Left cardiac atrium (tissue), 4 donors: ENCODE measurements around the gene CDH11. TPM values are rescaled to one million over a fixed set of nuclear protein-coding genes. Genes with fewer than 3 reads are reported as not detected.

Experiments
- ATAC-seq, 2 donors: fragments of 200-7000 bp; cut with Tn5 transposase; one replicate each; pipeline ENCODE4 v1.9.1; 2020; ENCODE audit warnings: mild to moderate bottlenecking in 2 of 2, moderate library complexity in 2 of 2
- DNase-seq: peaks from one replicate; pipeline ENCODE4 v3.0.0-alpha.2; 2020
- intact Hi-C, 2 donors: fragments of 100-400 bp; cut with DNase I; formaldehyde crosslinking; loops; one replicate each; pipeline versions ENCODE4 v1.14.1 to v1.15.1; 2022 to 2023
- total RNA-seq, 2 donors: library from RNA; stranded (reverse); fragmentation: NEBNext Ultra II Directional; extraction: Animal tissue kit (Norgen Biotek cat#: 25700); gene quantifications; one replicate each; pipeline ENCODE4 v1.2.1, GENCODE V29; 2021
- donor health status: DM: no; HTN: yes; CAD: no.
- donor health status: DM: no; HTN: yes; CAD: no; lungs with severe emphysema.
- donor health status: DM: yes; HTN: yes; CAD: no.
- donor health status: Dilated cardiomyopathy.

CDH11 gene
- total RNA-seq, 2 donors from 2014 or later, result 12.8 to 48.7 TPM

DNA sequence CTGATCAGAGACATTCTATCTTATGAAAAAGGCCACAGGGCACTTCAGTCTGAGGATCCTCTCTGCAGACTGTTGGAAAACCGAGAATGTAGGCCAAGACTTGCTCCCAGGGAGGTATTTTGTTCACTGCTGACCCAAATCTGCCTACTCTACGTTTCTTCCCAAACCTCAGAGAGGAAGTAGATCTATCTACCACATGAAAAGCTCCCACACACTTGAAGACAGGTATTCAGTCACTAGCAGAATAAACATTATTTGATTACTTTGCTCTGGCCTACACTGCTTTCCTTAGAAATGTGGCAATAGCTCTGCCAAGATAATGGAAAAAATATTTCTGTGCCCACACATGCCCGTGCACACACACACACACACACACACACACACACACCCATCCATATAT is 164.6 kb downstream of the CDH11 start:
- no peak for ATAC-seq
- intact Hi-C loops, result no loop called here
- no peak for DNase-seq

DNA sequence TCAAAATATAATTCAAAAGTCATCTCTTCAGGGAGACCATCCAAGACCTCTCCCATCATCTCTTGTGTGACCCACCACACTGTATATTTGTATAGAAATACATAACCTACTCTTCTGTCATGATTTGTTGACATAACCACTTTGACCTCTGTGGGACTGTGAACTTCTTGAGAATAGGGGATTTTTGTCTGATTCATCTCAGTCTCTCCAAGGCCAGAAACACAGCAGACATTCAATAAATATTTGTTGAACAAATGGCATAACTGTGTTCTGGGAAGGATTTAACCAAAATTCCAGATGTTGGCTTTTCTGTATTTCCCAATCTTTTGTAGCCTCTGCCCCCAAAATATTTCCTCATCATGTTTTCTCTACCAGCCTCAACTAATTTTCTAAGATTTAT is 169.7 kb downstream of the CDH11 start:
- intact Hi-C loops, result no loop called here
- DNase-seq (no peak), ATAC-seq (peak; percentile 27 to 79)

DNA sequence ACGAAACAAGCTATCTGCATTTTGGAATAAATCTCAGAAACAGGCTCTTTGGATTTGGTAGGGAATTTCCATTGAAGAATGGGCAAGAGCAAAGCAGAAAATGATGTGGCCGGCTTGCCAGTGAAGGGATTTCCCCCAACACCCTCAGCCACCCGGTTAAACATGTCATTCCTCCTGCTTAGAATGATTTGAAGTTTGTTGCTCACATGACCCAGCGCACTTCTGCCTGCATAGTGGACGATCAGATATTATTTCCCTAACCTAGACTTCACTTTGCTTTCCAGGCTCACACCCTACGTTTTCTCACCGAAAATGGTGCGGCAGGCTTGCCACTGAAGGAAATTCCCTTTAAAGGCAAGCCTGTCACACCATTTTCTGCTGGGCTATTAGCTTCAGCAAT is 170.7 kb downstream of the CDH11 start:
- intact Hi-C loops, result no loop called here
- ATAC-seq (no peak), DNase-seq (no peak)

DNA sequence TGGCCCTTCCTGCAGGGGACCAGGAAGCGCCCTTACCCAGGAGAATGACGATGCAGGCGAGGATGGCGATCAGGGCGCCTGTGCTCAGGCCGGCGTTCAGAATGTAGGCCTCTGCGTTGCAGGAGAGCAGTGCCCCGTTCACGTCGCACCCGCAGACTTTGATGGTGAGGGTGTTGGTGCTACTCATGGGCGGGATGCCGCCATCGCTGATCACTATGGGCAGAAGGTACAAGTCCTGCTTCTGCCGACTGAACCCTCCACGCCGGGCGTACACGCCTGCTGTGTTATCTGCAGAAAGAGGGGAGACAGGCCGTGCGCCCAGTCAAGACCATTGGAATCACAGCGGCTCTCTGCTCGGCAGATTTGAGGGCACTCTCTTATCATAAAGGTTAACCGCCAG is 171.1 kb downstream of the CDH11 start:
- no peak for DNase-seq
- intact Hi-C loops, result no loop called here
- no peak for ATAC-seq

DNA sequence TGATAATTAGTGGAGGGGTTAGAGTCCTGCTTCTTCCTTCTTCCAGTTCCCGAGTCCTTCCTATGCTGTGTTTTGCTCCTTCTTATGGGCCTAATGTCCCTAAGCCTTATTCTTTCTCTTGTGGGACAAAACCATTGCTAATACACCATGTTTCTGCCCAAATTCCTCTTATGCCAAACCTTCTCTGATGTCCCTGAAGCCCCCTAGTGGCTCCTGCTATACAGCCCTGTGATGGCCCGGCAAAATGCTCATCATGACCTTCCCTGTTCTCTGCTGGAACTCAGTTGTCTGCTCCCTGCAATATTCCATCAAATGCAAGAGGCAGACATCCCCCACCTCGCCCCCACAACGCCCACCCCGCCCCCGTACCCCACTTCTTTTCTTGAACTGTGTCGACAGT is 171.6 kb downstream of the CDH11 start:
- intact Hi-C loops, result no loop called here
- DNase-seq, result no peak
- ATAC-seq, result no peak

DNA sequence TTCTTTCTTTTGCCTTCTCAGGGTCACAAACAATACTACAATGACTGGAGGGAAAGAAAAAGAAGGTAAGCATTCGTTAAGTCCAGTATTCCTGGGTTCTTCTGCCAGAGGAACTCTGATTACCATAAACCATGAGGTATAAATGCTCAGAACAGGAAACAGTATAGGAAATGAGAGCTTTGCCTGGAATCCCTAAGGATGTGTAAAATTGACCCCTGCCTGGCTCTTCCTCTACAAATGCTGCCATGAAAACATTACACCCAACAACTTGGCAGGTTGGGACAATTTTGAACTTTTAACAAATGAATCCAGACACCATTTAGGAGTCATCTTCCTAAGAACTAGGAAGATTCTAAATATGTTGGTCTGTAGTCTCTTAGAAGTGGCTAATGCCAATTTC is 173.8 kb downstream of the CDH11 start:
- DNase-seq, result no peak
- intact Hi-C loops, result no loop called here
- ATAC-seq, result no peak

DNA sequence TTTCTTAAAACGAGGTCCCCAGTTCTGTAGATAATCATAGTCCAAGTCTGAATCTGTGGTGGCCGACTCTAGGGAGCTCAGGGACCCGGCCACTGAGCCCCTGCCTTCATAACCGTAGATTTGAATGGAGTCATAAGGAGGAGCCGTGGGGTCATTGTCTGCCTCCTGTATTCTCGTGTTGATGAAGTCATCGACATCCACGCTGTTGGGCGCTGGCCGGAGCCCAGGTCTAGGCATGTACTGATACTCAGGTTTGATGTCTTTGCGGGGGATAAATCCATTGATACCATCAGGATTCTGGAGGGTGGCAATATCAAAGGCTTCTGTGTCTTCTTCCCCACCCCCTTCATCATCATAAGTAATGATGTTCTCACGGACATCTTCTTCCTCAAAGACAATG is 174.2 kb downstream of the CDH11 start:
- intact Hi-C loops, result no loop called here
- ATAC-seq, result no peak
- DNase-seq, result no peak

DNA sequence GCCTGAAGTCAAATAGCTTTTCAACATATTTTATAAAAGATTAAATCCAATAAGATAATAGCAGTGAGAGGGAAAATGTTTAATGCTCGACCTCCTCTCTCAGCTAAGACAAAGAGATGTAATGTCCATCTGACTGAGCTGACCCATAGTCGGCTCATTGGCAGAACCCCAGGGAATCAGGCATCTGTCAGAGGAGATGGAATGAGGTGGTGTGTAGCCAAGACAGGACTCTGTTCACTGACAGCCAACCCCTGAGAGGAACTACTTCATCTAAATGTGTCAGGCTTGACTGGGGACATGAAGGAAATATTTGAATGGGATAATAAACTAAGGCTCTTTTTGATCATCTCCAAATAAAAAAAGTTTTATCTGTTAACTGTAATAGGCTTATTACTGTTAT is 188.0 kb downstream of the CDH11 start:
- peak; percentile 33 for DNase-seq
- peak; percentile 87 to 93 for ATAC-seq
- intact Hi-C loops, result no loop called here

DNA sequence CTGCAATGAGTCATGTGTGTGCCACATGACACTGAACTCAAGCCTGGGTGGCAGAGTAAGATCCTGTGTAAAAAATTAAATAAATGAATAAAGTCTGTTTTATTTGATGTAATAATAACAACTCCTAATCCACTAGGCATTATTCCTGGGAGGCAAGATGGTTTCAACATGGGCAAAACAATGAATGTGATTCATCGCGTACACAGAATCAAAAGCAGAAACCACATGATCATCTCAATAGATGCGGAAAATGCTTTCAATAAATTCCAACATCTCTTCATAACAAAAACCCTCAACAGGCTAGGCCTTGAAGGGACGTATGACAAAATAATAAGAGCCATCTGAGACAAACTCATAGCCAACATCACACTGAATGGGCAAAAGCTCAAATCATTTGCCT is 195.4 kb downstream of the CDH11 start:
- ATAC-seq (no peak), DNase-seq (no peak)
- intact Hi-C loops, result no loop called here

DNA sequence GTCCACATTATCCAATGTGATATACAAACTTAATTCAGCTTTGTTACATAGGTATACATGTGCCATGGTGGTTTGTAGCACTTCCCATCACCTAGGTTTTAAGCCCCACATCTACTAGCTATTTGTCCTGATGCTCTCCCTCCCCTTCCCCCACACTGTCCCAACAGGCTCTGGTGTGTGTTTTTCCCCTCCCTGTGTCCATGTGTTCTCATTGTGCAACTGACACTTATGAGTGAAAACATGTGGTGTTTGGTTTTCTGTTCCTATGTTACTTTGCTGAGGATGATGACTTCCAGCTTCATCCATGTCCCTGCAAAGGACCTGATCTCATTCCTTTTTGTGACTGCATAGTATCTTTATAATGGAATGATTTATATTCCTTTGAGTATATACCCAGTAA is 196.7 kb downstream of the CDH11 start:
- intact Hi-C loops, result no loop called here
- no peak for ATAC-seq
- no peak for DNase-seq

DNA sequence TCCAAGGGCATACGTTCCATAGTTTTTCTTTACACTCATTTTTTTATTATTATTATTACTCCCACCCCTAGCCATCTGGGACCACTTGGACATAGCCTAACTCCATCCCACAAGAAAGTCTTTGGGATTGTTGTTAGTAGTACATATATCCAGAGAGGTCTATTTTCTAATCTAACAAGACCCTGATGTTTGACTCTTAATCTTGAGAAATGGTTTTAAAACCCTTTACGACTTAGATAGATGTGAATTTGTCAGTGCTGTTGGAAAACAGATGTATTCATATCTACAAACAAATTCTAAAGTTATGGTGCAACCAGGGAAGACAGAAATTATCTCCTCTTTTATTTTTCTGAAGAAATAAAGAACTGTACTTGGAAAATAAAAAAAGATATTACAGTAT is 197.8 kb downstream of the CDH11 start:
- ATAC-seq (no peak), DNase-seq (no peak)
- intact Hi-C loops, result no loop called here

DNA sequence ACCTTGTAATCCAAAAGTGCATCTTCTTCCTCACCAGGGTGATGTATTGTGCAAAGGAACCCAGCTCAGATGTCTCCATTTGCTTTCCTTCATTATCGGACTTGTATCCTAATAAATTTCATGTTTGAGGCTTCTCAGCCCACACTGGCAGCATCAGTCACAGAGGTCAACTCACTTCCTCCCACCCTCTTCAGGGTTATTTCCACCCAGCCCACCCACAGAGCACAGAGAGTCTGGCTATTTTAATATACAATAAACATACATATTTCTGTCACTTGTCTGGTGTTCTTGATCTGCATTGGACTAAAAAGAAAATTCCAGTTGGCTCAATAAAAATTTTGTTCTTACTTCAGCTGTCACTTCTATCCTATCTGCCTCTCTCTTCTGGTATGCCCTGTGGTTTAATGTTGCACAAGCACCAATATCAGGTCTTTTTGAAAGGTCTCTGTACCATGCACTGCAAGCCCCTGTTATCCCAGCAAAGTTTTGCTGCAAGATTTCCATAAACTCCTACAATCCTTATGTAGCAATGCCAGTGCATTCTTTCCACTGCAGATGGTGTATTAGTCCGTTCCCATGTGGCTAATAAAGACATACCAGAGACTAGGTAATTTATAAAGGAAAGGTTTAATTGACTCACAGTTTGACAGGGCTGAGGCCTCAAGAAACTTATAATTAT is 201.8 kb downstream of the CDH11 start:
- DNase-seq (no peak), ATAC-seq (peak in 1 of 2 donors; percentile 49)
- intact Hi-C loops, result no loop called here

DNA sequence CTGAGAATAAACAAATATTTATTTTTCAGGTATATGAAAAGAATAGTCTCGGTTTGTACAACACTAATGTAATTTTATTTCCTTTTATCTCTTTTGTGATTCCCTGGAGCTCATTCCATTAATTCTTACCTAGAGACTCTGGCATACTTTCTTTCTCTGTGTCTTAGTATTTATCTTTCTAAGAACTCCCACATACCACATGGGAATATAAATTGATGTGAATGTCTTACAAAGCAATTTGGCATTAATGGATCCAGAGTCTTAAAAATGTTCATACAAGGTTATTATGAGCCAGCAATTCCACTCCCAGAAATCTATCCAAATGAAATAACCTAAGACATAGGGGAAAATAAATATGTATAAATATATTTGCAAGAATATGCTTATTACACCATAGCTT is 202.7 kb downstream of the CDH11 start:
- intact Hi-C loops, result no loop called here
- no peak for ATAC-seq
- no peak for DNase-seq

DNA sequence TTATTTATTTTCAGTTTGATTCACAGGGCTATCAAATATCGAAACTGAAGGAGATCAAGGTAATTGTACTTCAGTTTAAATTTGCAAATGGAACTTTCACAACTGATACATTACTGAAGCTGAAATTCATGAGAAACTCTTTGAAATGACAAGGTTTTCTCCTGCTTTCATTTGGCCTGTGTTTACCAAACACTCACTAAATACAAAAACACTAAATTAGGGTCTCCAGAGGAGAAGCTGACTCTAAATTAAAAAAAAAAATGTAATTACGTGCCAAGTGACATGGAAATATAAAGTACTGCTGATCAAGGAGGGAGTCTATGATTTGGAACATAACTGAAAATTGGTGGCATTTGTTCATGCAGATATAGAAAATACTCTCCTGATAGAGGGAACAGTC is 205.8 kb downstream of the CDH11 start:
- ATAC-seq, result no peak
- intact Hi-C loops, result no loop called here

DNA sequence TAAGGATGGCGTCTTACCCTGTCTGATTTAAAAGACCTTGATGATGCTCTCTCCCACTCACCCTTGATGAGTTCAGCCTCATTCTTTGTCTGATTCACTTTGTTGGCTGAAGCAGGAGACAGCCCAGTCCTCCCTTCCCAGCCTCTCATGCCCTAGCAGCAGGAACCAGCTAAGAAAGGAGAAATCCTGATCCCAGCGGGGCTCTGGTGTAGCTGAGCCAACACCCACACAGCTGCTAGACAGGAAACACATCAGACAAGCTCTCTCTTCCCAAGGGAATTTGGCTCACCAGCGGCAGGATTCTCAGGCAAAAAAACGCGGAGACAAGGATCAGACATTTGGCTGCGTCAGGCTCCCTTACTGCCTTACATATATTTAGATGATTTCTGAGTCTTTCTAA is 211.5 kb downstream of the CDH11 start:
- peak; percentile 69 for DNase-seq
- peak; percentile 78 to 96 for ATAC-seq
- intact Hi-C loops, result no loop called here

More for the DNA sequence above, 205.8 kb downstream of the CDH11 start:
- DNase-seq, result no peak

DNA sequence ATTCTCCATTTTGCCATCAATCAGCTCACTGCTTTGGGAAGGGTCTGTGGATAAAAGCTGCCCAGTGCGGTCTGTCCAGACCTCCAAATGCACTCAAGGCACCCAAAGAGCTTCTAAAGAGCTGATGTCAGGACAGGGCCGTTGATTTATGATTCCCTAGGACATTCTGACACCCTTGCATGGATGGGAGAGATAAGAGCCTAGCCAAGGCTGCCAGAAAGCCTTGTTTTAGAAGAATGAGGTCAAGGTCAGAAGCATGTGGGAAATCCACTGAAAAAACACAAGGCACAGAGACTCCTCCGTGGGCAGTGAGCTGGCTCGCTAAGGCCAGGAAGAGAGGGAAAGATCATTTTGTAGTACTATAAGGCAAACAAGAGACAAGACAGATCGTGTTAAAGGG is 214.0 kb downstream of the CDH11 start:
- ATAC-seq (peak; percentile 8 to 50), DNase-seq (no peak)
- intact Hi-C loops, result no loop called here

DNA sequence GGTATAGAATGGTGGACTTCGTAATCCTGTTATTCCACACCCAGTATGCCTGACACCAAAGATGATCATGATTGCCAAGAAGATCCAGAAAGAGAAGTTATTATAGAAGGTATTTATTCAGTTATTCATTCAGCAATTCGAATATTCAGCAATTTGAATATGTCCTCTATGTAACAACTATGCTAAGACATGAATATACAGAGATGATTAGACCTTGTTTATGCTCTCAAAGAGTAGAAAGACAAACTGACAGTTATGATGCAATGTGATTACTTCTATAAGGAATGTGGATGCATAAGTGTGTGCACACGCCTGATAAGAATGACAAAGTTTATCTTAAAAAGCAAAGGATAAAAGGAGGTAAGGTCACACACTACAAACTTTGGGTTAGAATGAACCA is 218.1 kb downstream of the CDH11 start:
- intact Hi-C loops, result no loop called here
- no peak for DNase-seq
- ATAC-seq, result no peak

DNA sequence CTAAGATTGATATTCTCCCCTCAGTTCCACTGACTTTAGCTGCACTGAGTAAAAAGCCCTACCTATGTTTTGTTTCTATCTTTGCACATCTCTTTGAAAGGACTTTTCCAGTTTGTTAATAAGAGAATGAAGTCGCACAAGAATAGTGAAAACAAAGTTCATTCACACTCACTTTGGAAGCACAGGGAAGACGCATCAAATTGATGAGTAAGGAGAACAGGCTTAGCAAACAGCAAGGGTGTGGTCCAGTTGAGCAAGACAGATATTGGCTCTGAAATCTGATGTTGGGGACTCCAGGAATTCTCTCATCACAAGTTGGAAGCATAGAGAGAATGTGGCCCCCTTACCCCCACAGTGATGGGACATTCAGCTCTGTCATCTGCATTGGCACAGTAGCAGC is 221.3 kb downstream of the CDH11 start:
- intact Hi-C loops, result no loop called here
- DNase-seq (no peak), ATAC-seq (no peak)

DNA sequence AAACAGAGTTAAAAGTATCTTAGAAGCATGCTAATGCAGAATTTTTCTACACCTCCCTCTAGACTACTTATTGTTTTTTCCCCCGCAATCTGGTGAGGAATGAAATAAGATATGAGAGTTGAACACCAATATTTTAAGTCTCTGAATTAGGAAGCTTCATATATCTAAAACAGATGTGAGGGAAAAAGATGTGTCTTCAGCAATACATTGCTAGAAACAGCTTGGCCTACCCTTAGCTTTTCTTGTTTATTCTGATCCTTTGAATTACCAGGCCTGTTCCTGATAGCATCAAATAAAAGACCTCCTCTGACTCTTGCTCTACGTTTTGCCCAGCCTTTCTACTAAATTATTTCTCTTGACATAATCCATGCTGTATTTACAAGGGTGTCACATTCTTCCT is 221.8 kb downstream of the CDH11 start:
- intact Hi-C loops, result no loop called here
- ATAC-seq (no peak), DNase-seq (no peak)

DNA sequence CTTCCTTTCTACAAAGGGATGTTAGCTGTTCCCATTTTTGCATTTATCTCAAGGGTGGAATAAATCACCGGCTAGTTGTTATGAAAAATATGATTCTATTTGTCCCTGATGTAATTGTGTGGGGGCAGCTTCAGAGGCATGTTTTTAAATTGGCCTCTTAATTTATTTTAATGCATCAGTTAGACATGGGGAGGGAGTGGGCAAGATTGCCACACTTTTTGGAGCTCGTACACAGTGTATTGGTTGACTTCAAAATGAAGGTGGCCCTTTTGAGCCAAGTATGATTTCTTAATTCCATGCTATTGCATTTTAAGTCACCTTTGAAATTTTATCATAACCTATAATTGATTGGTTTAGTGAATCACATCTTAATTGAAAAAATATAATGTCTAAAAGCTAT is 223.7 kb downstream of the CDH11 start:
- no peak for DNase-seq
- intact Hi-C loops, result no loop called here
- ATAC-seq, result no peak
